Fibroblast of lung (primary cell): Measurements from ENCODE around the gene CEP192. TPM values are rescaled to one million over a fixed set of nuclear protein-coding genes. Genes with fewer than 3 reads are reported as not detected.
"Not testable (repeated sequence)": the region's sequence is repeated elsewhere in the genome, so short reads cannot be mapped to it uniquely, and the experiment has no call there.

ENCODE experiments used
- DNase-seq, 2 donors: peaks; one replicate each; pipeline versions ENCODE4 v3.0.0 to v3.0.0-alpha.2; 2010; ENCODE audit warnings: low read depth in 2 of 2
- H2AFZ ChIP-seq: 2 replicates; pipeline ENCODE4 v1.5.1; 2012; ENCODE audit warnings: low read length, control low read depth, inconsistent platforms
- H3K27ac ChIP-seq: 2 replicates; pipeline ENCODE4 v1.5.1; 2011; ENCODE audit warnings: low read length, control low read depth; ENCODE audit not compliant: insufficient read depth
- H3K27me3 ChIP-seq: 2 replicates; pipeline ENCODE4 v1.5.1; 2011; ENCODE audit warnings: mild to moderate bottlenecking, low read length; ENCODE audit not compliant: control insufficient read depth, insufficient read depth
- H3K36me3 ChIP-seq: 2 replicates; pipeline ENCODE4 v1.5.1; 2011; ENCODE audit warnings: low read length; ENCODE audit not compliant: control insufficient read depth, insufficient read depth
- H3K4me1 ChIP-seq: 2 replicates; pipeline ENCODE4 v1.5.1; 2011; ENCODE audit warnings: low read length; ENCODE audit not compliant: control insufficient read depth, insufficient read depth; ENCODE audit errors: extremely low read depth
- H3K4me2 ChIP-seq: 2 replicates; pipeline ENCODE4 v1.5.1; 2011; ENCODE audit warnings: low read length, control low read depth; ENCODE audit not compliant: insufficient read depth; ENCODE audit errors: extremely low read depth
- H3K4me3 ChIP-seq, 4 experiments: fragments of 200-600 bp in 1 of 4; sonication (generic) in 1 of 4; replicated peaks in 1 of 4; 2 replicates each; pipeline ENCODE4 v1.5.1; 2011 to 2016; ENCODE audit warnings: low read length in 4 of 4, low read depth in 3 of 4, mild to moderate bottlenecking in 3 of 4, control low read depth in 2 of 4, inconsistent platforms in 1 of 4, mixed read lengths in 1 of 4; ENCODE audit not compliant: insufficient read depth in 1 of 4; ENCODE audit errors: control extremely low read depth in 1 of 4
- H3K79me2 ChIP-seq: 2 replicates; pipeline ENCODE4 v1.5.1; 2012; ENCODE audit warnings: mild to moderate bottlenecking, low read length, inconsistent platforms; ENCODE audit not compliant: control insufficient read depth, insufficient read depth
- H3K9ac ChIP-seq: 2 replicates; pipeline ENCODE4 v1.5.1; 2011; ENCODE audit warnings: mild to moderate bottlenecking, low read length, control low read depth; ENCODE audit not compliant: insufficient read depth
- H3K9me3 ChIP-seq: 2 replicates; pipeline ENCODE4 v1.5.1; 2012; ENCODE audit warnings: low read depth, low read length; ENCODE audit not compliant: control insufficient read depth, insufficient read depth
- H4K20me1 ChIP-seq: 2 replicates; pipeline ENCODE4 v1.5.1; 2011; ENCODE audit warnings: low read length; ENCODE audit not compliant: control insufficient read depth, insufficient read depth; ENCODE audit errors: extremely low read depth
- EZH2 ChIP-seq: IDR thresholded peaks from 2 replicates; pipeline ENCODE4 v1.5.1; 2012; ENCODE audit warnings: low read length, control low read depth, mild to moderate bottlenecking; ENCODE audit errors: missing control alignments
- polyA plus RNA-seq, 2 donors: library from polyadenylated mRNA; depleted of rRNA in 1 of 2; stranded (reverse) in 1 of 2; unstranded in 1 of 2; fragments of >200 nt; gene quantifications; 2 replicates each; pipeline ENCODE4 v1.2.1, GENCODE V29; 2011 to 2012; ENCODE audit warnings: missing spikeins in 1 of 2
- total RNA-seq: library from RNA; depleted of rRNA; stranded (reverse); fragments of >200 nt; gene quantifications from 2 replicates; pipeline ENCODE4 v1.2.1, GENCODE V29; 2014
- TF ChIP-seq, protein P1 (sequence below), 2 donors: IDR thresholded peaks in 1 of 2; conservative IDR thresholded peaks in 1 of 2; 1 replicate in 1 of 2; 2 replicates in 1 of 2; pipeline ENCODE4 v1.5.1; 2011 to 2012; ENCODE audit warnings: low read length in 2 of 2, control low read depth in 1 of 2, inconsistent platforms in 1 of 2, low read depth in 1 of 2, mild to moderate bottlenecking in 1 of 2

Gene CEP192
- total and polyA plus RNA-seq, 2 donors (not counting 1 experiment from before 2014, with no cell fraction given), result 12.5 to 32.7 TPM

DNA sequence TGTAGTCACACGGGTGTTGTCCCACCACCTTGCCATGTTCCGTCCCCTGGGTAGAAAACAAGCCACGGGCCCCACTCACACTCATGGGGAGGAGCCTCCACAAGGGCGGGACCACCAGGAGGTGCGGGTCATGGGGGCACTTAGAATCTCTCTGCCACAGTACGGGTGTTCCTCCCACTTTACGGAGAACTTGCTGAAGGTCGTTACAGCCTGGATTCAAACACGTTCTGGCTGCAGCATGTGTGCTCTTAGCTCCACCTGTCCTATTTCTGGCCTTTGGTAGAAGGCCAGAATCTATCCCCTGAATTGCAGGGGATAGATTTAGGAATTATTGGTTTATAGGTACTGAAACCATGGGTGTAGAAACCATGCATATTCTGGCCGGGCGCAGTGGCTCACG is 14.9 kb upstream of the CEP192 start:
- Histone ChIP-seq H3K4me1 (no peaks in the 10 kb centered on the region), H3K27ac (no peak overlapping the region), H3K4me3 (no peak overlapping the region), H3K9me3 (no peaks in the 10 kb centered on the region), H3K9ac (no peak overlapping the region), H3K36me3 (peaks cover 3% of the 10 kb centered on the region), H3K79me2 (no peaks in the 10 kb centered on the region), H4K20me1 (no peaks in the 10 kb centered on the region), H3K27me3 (no peaks in the 10 kb centered on the region), H3K4me2 (no peak overlapping the region), H2AFZ (no peak overlapping the region)
- TF ChIP-seq, protein P1, sequence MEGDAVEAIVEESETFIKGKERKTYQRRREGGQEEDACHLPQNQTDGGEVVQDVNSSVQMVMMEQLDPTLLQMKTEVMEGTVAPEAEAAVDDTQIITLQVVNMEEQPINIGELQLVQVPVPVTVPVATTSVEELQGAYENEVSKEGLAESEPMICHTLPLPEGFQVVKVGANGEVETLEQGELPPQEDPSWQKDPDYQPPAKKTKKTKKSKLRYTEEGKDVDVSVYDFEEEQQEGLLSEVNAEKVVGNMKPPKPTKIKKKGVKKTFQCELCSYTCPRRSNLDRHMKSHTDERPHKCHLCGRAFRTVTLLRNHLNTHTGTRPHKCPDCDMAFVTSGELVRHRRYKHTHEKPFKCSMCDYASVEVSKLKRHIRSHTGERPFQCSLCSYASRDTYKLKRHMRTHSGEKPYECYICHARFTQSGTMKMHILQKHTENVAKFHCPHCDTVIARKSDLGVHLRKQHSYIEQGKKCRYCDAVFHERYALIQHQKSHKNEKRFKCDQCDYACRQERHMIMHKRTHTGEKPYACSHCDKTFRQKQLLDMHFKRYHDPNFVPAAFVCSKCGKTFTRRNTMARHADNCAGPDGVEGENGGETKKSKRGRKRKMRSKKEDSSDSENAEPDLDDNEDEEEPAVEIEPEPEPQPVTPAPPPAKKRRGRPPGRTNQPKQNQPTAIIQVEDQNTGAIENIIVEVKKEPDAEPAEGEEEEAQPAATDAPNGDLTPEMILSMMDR (conservative IDR thresholded peaks at IDR 0.05 in 1 of 2, IDR thresholded peaks at IDR 0.05 in 1 of 2; ENCODE audit: low read depth in 1 of 2, low read length in 2 of 2), result no peak
- no peak for TF ChIP-seq EZH2
- DNase-seq, result no peak

DNA sequence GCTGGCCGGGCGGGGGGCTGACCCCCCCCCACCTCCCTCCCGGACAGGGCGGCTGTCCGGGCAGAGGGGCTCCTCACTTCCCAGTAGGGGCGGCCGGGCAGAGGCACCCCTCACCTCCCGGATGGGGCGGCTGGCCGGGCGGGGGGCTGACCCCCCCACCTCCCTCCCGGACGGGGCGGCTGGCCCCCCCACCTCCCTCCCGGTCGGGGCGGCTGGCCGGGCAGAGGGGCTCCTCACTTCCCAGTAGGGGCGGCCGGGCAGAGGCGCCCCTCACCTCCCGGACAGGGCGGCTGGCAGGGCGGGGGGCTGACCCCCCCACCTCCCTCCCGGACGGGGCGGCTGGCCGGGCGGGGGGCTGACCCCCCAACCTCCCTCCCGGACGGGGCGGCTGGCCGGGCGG is 11.1 kb upstream of the CEP192 start:
- not testable (repeated sequence) for H3K27me3 ChIP-seq, H3K36me3 ChIP-seq, H3K4me2 ChIP-seq

DNA sequence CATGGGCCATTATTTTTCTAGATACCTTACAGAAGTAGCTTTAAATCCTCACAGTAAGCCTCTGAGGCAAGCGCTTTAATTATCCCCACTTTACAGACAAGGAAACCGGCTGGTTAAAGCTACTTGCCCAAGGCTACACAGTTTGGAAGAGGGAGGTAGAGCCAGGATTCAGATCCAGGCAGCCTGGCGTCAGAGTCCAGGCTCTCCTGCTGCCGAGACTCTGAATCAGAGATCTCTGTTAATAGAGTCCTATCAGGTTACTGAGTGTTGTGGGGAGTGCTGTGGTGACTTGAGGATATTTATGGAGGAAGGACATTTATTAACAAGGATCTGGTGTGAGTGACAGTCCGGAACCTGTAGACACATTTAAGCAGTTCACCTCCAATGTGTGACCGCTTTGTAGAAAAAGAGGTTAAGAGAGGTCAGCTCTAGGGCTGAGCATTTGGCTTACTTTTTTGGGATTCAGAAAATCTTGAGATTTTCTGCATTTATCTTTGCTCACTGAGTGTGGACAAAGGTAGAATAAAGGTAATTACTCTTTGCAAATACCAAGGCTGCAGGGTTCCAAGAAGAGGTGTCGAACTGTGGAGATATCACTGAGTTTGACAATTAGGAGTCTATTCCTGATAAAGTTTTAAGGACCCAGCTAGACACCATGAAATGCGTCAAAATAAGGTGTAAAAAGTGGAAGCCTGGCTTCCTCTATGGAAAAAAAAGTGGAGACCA is 1.6 kb upstream of the CEP192 start:
- H3K9me3 ChIP-seq, result no peaks in the 10 kb centered on the region
- H3K4me1 ChIP-seq, result peaks cover 5% of the 10 kb centered on the region
- no peak overlapping the region for H3K9ac ChIP-seq
- no peak for DNase-seq
- TF ChIP-seq, protein P1 (conservative IDR thresholded peaks at IDR 0.05 in 1 of 2, IDR thresholded peaks at IDR 0.05 in 1 of 2; ENCODE audit: low read depth in 1 of 2, low read length in 2 of 2), result no peak
- no peak for TF ChIP-seq EZH2
- no peaks in the 10 kb centered on the region for H3K27me3 ChIP-seq
- H2AFZ ChIP-seq, result no peak overlapping the region
- no peak overlapping the region for H3K4me2 ChIP-seq
- no peak overlapping the region for H3K4me3 ChIP-seq
- no peaks in the 10 kb centered on the region for H3K36me3 ChIP-seq
- H4K20me1 ChIP-seq, result no peaks in the 10 kb centered on the region
- no peak overlapping the region for H3K27ac ChIP-seq
- H3K79me2 ChIP-seq, result peaks cover 28% of the 10 kb centered on the region

More for the DNA sequence above, 11.1 kb upstream of the CEP192 start:
- H4K20me1 ChIP-seq, H3K9ac ChIP-seq, H3K9me3 ChIP-seq, H2AFZ ChIP-seq, H3K79me2 ChIP-seq, DNase-seq, H3K27ac ChIP-seq, H3K4me3 ChIP-seq, H3K4me1 ChIP-seq: not testable (repeated sequence)
